T-helper 22 cell (primary cell): ENCODE results near the gene PTGFRN.

Source experiments
- DNase-seq: peaks from one replicate; pipeline ENCODE4 v3.0.0-alpha.2; 2020; ENCODE audit warnings: low read depth

The PTGFRN gene

DNA sequence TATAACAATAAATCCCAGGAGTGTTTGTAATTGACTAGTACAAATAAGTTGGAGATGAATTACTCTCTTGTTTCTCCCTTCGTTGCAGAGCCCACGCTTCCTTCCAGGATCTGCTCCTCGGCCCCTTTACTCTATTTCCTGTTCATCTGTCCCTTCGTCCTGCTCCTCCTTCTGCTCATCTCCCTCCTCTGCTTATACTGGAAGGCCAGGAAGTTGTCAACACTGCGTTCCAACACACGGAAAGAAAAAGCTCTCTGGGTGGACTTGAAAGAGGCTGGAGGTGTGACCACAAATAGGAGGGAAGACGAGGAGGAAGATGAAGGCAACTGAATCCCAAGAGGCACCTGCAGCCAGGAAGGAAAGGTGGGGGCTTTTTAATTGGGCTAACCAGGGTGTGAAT lies 124.1 kb downstream of the PTGFRN start:
- no peak for DNase-seq

DNA sequence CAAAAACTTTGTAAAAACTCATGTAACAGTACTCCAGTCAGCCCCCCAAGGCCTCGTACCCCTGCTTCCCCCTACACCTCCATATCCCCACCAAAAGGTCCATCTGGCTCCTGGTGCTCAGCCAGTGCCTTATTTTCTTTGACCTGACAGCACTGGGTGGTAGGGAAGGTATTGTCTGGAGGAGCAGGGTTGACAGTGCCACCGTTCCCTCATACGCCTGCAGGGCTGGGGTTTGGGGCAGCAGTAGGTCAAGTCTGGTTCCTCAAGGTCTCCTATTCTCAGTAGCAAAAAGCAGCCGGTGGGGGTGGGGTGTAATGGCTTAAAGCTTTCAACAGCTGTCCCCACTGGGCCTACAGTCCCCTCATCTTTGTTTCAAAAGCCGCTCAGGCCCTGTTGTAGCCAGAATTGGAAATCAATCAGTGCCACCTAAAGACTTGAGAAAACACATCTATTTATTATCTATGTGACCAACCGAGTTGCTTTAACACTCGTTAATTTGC lies 125.1 kb downstream of the PTGFRN start:
- DNase-seq: no peak

DNA sequence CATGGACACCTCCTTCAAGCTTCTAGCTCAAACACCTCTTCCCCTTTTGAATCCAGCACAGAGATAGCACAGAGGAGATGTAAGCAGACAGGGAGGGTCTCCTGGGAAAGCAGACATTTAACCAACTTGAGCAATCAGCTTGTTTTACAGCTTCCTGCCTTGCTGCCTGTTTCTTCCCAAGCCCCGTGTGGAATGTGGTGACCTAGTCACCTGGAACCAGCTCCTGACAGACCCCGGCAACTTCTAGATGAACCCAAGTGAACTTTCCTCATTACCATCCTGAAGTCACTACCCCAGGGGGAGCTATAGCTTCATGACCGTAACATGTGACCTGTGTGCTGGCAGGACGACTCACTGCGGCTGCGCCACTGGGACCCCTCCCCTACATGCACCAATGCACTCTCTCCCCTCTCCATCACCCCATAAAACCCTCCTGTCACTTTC lies 126.3 kb downstream of the PTGFRN start:
- DNase-seq: no peak

DNA sequence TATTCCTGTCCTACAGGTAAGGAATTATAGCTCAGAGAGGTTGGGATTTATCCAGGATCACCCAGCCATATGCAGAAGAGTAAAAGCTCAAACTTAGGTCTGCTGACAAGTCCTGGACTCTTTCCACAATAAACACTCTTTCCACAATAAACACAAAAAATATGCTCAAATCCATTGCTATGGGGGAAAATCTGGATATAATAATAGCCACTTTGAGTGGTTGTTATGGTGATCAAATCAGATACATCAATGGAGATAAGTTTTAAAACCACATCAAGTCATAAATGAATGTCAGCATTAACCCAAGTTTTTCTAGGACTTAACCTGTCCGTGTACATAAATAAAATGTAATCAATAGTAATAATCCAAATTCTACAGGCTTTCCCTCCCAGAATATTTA lies 128.1 kb downstream of the PTGFRN start:
- no peak for DNase-seq

DNA sequence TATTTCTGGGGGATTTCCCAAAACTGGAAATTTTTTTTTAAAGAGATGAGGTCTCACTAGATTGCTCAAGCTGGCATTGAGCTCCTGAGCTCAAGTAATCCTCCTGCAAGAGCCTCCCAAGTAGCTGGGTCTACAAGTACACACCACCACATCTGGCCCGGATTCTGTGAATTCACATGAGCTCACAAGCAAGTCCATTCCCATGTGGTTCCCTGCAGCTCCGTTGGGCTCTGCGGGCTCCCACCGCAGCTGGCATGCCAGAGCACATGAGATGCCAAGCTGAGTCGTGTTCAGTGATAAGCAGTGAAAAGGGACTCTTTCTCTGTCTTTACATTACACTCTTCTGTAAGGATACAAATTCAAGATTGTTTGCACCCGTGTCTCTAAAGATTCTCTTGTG lies 128.5 kb downstream of the PTGFRN start:
- DNase-seq: no peak
